GM18505 (cell line): ENCODE results near the gene YIF1B.
"Not testable (repeated sequence)": the region's sequence is repeated elsewhere in the genome, so short reads cannot be mapped to it uniquely, and the experiment has no call there.

Experiments
- ATAC-seq: cut with Tn5 transposase; IDR thresholded peaks from one replicate; pipeline ENCODE4 v1.9.1; 2021; ENCODE audit not compliant: unreplicated experiment
- POLR2A ChIP-seq: IDR thresholded peaks from 4 replicates; pipeline ENCODE4 v1.6.1; 2011; ENCODE audit warnings: borderline replicate concordance; ENCODE audit not compliant: insufficient read depth, insufficient read length; ENCODE audit errors: extremely low read depth

YIF1B gene

GRCh38 chr19:38267761-38268483, 47.8 kb downstream of the YIF1B start:
- TF ChIP-seq POLR2A, result no peak
- ATAC-seq, result no peak

GRCh38 chr19:38266981-38267597, 48.7 kb downstream of the YIF1B start:
- TF ChIP-seq POLR2A, result no peak
- ATAC-seq, result no peak

GRCh38 chr19:38265921-38266429, 49.8 kb downstream of the YIF1B start:
- TF ChIP-seq POLR2A, result no peak
- ATAC-seq, result no peak

DNA sequence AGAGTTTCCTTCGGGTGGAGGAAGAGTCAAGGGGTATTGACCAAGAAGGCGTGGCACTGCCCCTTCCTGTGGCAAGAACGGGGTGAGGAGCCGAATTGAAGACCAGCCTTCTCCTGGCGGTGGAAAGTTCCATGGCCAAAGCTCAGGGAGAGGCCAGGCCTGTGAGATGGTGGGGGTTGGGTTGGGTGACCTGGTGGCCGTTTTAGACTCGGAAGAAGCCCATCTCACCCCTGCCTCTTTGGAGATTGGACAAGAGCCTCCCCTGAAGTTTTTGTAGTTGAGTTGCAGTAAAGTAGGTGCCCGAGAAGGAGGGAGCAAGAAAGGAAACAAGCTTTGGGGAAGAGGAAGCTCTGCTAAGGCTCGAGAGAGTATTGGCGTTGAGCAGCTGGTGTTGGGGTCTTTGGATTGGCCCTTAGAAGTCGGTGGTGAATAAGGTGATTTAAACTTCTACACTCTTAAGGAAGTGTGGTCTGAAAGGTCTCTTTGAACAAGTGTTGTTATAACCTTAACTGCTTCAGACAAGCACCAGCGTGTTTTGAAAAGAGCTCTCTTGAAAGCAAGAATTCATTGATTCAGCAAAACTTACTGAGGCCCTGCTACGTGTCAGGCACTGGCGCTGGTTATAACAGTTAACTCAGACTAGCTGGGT, 50.4 kb downstream of the YIF1B start:
- TF ChIP-seq POLR2A, result no peak
- ATAC-seq, result no peak

GRCh38 chr19:38264486-38265212, 51.1 kb downstream of the YIF1B start, which contains the start of gene SPINT2:
SPINT2 (plus strand) TSS chr19:38264573; CDS start chr19:38264893, 320 bp downstream.
- ATAC-seq, result peak; percentile 42
- TF ChIP-seq POLR2A, result peak; percentile 57

- ATAC-seq, result peak; percentile 81
- TF ChIP-seq POLR2A, result no peak
Observed at GRCh38 chr19:38263689-38264485, 51.9 kb downstream of the YIF1B start.

GRCh38 chr19:38262585-38263268, 53.0 kb downstream of the YIF1B start:
- no peak for TF ChIP-seq POLR2A
- ATAC-seq, result no peak

DNA sequence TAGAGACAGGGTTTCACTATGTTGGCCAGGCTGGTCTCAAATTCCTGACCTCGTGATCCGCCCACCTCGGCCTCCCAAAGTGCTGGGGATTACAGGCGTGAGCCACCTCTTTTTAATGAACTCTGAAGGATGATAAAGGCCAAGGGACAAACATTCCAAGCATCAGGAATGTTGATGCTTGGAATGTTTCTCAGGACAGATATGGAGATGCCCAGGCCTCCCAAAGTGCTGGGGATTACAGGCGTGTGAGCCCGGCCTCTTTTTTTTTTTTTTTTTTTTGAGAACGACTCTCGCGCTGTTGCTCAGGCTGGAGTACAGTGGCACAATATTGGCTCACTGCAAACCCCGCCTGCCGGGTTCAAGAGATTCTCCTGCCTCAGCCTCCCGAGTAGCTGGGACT, 53.8 kb downstream of the YIF1B start:
- ATAC-seq, result not testable (repeated sequence)

DNA sequence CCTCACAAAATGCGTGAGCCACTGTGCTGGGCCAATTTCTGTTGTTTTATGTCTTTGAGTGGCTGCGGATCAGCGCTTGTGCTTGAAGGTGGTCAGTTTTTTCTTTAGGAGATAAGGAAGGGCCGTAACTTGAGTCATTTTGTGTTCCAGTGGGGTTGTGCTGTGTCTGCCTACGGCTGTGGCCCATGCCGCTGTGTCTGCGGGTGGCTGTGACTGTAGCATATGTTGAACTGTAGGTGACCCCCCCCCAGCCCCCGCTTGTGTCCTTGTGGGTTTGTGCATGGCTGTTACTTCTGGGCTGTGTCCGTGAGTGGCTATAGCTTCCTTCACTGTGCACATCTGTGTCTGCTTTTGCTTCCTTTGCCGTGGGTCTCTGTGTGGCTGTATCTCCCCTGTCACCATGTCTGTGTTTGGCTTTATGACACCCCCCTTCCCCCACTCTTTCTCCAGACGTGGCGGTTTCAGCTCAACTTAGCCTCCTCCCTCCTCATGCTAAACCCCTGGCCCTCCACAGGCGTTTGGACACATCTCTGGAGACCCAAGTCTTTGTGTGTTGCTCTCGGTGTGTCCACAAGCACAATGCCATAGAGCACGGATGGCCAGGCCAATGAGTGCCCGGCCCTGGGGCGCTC, 60.2 kb downstream of the YIF1B start:
- no peak for ATAC-seq
- TF ChIP-seq POLR2A, result no peak

GRCh38 chr19:38253788-38254187, 62.0 kb downstream of the YIF1B start:
- ATAC-seq, result no peak
- TF ChIP-seq POLR2A, result no peak
